ENCODE results near the gene PLEKHM3. TPM values are rescaled to one million over a fixed set of nuclear protein-coding genes. Genes with fewer than 3 reads are reported as not detected.

The PLEKHM3 gene
- total and polyA plus RNA-seq, 2 of the 4 experiments (the other 2 are of a cell fraction), result 2.4 to 11.3 TPM

DNA sequence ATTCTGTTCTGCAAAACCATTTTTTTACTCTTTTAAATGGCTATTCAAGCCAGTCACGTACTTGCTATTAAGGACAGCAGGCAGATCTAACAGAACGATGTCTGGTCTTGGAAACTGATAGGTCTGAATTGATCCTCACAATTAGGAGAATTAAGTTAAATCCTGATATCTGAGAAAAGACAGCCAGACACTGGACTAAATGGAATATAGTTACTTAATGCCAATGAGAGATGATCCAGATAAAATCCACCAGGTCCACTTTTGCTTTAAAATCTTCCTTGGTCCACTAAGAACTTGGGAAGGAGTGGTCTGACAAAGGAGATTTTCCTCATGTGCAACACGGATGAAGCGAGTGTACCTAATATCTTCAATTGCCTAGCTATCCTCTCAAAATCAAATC is 86.9 kb downstream of the PLEKHM3 start:
- no peak overlapping the region for H2AK5ac ChIP-seq (ENCODE audit: low read depth, low read length)
- H3K27ac ChIP-seq (ENCODE audit: insufficient read depth, low read length), result no peak overlapping the region
- no peak overlapping the region for H2AFZ ChIP-seq (replicated peaks; ENCODE audit: low read length, poor library complexity)
- no peak overlapping the region for H3K4me2 ChIP-seq (ENCODE audit: low read depth, low read length)
- H3K79me1 ChIP-seq (ENCODE audit: low read depth in 1 of 2, low read length in 2 of 2), result no peaks in the 10 kb centered on the region
- in situ Hi-C loops (cut with MboI; ENCODE audit: low sequenced_read_pairs) (no loop called here), dilution Hi-C loops (cut with HindIII; ENCODE audit: low sequenced_read_pairs, unreplicated experiment) (no loop called here), intact Hi-C loops (cut with micrococcal nuclease) (no loop called here)
- H3K4ac ChIP-seq (ENCODE audit: low read depth, low read length), result no peak overlapping the region
- H3K9ac ChIP-seq (ENCODE audit: low read depth, low read length), result no peak overlapping the region
- H2BK5ac ChIP-seq (ENCODE audit: low read depth, low read length, poor library complexity, severe bottlenecking), result no peak overlapping the region
- H3K9me3 ChIP-seq (ENCODE audit: control insufficient read depth, insufficient read depth, low read length), result no peaks in the 10 kb centered on the region
- no peaks in the 10 kb centered on the region for H3K9me1 ChIP-seq (ENCODE audit: insufficient read depth, low read length)
- H3K27me3 ChIP-seq (ENCODE audit: control insufficient read depth, insufficient read depth, low read length), result no peaks in the 10 kb centered on the region
- H2AK9ac ChIP-seq (replicated peaks; ENCODE audit: low read depth, low read length, poor library complexity), result no peak overlapping the region
- H3K14ac ChIP-seq (replicated peaks; ENCODE audit: low read depth, low read length), result no peak overlapping the region
- H3K4me3 ChIP-seq (ENCODE audit: insufficient read depth, low read depth, low read length), result no peak overlapping the region
- no peaks in the 10 kb centered on the region for H3K4me1 ChIP-seq (ENCODE audit: control insufficient read depth, insufficient read depth, low read length)
- no peak overlapping the region for H2BK20ac ChIP-seq (ENCODE audit: low read depth, low read length)
- TF ChIP-seq RFX5 (IDR thresholded peaks at IDR 0.05; ENCODE audit: low read depth, low read length) (no peak), FOS (IDR thresholded peaks at IDR 0.05; ENCODE audit: low read depth, low read length) (no peak), CHD1 (IDR thresholded peaks at IDR 0.05; ENCODE audit: low read depth, low read length) (no peak), RAD21 (IDR thresholded peaks at IDR 0.05; ENCODE audit: low read length) (no peak), BHLHE40 (IDR thresholded peaks at IDR 0.05; ENCODE audit: low read depth, low read length) (no peak), POLR2A (IDR thresholded peaks at IDR 0.05; ENCODE audit: low read depth, low read length) (no peak)
- TF ChIP-seq, protein P1, sequence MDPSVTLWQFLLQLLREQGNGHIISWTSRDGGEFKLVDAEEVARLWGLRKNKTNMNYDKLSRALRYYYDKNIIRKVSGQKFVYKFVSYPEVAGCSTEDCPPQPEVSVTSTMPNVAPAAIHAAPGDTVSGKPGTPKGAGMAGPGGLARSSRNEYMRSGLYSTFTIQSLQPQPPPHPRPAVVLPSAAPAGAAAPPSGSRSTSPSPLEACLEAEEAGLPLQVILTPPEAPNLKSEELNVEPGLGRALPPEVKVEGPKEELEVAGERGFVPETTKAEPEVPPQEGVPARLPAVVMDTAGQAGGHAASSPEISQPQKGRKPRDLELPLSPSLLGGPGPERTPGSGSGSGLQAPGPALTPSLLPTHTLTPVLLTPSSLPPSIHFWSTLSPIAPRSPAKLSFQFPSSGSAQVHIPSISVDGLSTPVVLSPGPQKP (IDR thresholded peaks at IDR 0.05; ENCODE audit: borderline replicate concordance, low read depth, low read length), result no peak
- TF ChIP-seq, protein P2, sequence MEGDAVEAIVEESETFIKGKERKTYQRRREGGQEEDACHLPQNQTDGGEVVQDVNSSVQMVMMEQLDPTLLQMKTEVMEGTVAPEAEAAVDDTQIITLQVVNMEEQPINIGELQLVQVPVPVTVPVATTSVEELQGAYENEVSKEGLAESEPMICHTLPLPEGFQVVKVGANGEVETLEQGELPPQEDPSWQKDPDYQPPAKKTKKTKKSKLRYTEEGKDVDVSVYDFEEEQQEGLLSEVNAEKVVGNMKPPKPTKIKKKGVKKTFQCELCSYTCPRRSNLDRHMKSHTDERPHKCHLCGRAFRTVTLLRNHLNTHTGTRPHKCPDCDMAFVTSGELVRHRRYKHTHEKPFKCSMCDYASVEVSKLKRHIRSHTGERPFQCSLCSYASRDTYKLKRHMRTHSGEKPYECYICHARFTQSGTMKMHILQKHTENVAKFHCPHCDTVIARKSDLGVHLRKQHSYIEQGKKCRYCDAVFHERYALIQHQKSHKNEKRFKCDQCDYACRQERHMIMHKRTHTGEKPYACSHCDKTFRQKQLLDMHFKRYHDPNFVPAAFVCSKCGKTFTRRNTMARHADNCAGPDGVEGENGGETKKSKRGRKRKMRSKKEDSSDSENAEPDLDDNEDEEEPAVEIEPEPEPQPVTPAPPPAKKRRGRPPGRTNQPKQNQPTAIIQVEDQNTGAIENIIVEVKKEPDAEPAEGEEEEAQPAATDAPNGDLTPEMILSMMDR (conservative IDR thresholded peaks at IDR 0.05; ENCODE audit: low read depth, low read length), result no peak
- ATAC-seq (ENCODE audit: low read depth) (no peak), DNase-seq (no peak)
- no peak overlapping the region for H4K8ac ChIP-seq (ENCODE audit: low read depth in 2 of 2, low read length in 2 of 2)
- H2BK120ac ChIP-seq (ENCODE audit: low read depth, low read length), result no peak overlapping the region
- whole genome bisulfite sequencing, 2 experiments (ENCODE audit: extremely low coverage in 2 of 2, insufficient read length in 1 of 2), result no CpG with 5 or more reads among the region's 4 CpGs
- H4K91ac ChIP-seq (ENCODE audit: insufficient read depth, low read depth, low read length), result no peak overlapping the region
- no peaks in the 10 kb centered on the region for H3K36me3 ChIP-seq (ENCODE audit: control insufficient read depth, insufficient read depth, low read length)
- ChIA-PET POLR2A (ENCODE audit: unreplicated experiment) (interaction anchor here (0.6 kb wide), 2 partner anchors 90 to 145 kb away, joined by 9 to 11 read pairs; no protein-coding TSS in a partner anchor), CTCF (no interaction called here)
- H3K23ac ChIP-seq (ENCODE audit: low read depth, low read length), result no peak overlapping the region
- no peak overlapping the region for H2BK15ac ChIP-seq (ENCODE audit: low read depth, low read length)
- no peaks in the 10 kb centered on the region for H4K20me1 ChIP-seq (ENCODE audit: insufficient read depth, low read length)
- no TSS peak for BruUV-seq (replicated peaks)
- no peak overlapping the region for H3K18ac ChIP-seq (ENCODE audit: low read depth, low read length)
- no peak overlapping the region for H4K5ac ChIP-seq (ENCODE audit: low read depth, low read length)
- H3K56ac ChIP-seq (ENCODE audit: extremely low read depth, insufficient read depth, low read length), result no peak overlapping the region

Measured in IMR-90 (cell line).